ENCODE results near the gene TCF25. TPM values are rescaled to one million over a fixed set of nuclear protein-coding genes. Genes with fewer than 3 reads are reported as not detected.
A peak's percentile ranks its signal among the peaks of the same experiment; 100 is the strongest.
"Not testable (repeated sequence)": the region's sequence is repeated elsewhere in the genome, so short reads cannot be mapped to it uniquely, and the experiment has no call there.

The TCF25 gene, protein sequence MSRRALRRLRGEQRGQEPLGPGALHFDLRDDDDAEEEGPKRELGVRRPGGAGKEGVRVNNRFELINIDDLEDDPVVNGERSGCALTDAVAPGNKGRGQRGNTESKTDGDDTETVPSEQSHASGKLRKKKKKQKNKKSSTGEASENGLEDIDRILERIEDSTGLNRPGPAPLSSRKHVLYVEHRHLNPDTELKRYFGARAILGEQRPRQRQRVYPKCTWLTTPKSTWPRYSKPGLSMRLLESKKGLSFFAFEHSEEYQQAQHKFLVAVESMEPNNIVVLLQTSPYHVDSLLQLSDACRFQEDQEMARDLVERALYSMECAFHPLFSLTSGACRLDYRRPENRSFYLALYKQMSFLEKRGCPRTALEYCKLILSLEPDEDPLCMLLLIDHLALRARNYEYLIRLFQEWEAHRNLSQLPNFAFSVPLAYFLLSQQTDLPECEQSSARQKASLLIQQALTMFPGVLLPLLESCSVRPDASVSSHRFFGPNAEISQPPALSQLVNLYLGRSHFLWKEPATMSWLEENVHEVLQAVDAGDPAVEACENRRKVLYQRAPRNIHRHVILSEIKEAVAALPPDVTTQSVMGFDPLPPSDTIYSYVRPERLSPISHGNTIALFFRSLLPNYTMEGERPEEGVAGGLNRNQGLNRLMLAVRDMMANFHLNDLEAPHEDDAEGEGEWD
- total RNA-seq (100 to 1,000 TPM in 5 of 9 donors, 10 to 100 TPM in 4; 75.8 to 115 (median 101) TPM), polyA plus RNA-seq (10 to 100 TPM; 52.5 to 96.4 TPM)
- long read RNA-seq, donor 1, transcript TCF25-201 (18 exons, 2,233 nt) = major isoform, 44 of 114 reads
- long read RNA-seq, donor 1, partial matches to known transcripts = 48 of 114 reads
- long read RNA-seq, donor 1, other reads (novel, unspliced or antisense) = 19 of 114 reads
- long read RNA-seq, donor 2, transcript TCF25-202 (19 exons, 2,377 nt) = minor isoform, 13 of 446 reads
- long read RNA-seq, donor 2, transcript TCF25-201 (18 exons, 2,233 nt) = major isoform, 270 of 446 reads
- long read RNA-seq, donor 2, partial matches to known transcripts = 49 of 446 reads
- long read RNA-seq, donor 2, other reads (novel, unspliced or antisense) = 114 of 446 reads
- long read RNA-seq, donor 3, transcript TCF25-201 (18 exons, 2,233 nt) = major isoform, 74 of 144 reads
- long read RNA-seq, donor 3, partial matches to known transcripts = 50 of 144 reads
- long read RNA-seq, donor 3, other reads (novel, unspliced or antisense) = 20 of 144 reads

DNA sequence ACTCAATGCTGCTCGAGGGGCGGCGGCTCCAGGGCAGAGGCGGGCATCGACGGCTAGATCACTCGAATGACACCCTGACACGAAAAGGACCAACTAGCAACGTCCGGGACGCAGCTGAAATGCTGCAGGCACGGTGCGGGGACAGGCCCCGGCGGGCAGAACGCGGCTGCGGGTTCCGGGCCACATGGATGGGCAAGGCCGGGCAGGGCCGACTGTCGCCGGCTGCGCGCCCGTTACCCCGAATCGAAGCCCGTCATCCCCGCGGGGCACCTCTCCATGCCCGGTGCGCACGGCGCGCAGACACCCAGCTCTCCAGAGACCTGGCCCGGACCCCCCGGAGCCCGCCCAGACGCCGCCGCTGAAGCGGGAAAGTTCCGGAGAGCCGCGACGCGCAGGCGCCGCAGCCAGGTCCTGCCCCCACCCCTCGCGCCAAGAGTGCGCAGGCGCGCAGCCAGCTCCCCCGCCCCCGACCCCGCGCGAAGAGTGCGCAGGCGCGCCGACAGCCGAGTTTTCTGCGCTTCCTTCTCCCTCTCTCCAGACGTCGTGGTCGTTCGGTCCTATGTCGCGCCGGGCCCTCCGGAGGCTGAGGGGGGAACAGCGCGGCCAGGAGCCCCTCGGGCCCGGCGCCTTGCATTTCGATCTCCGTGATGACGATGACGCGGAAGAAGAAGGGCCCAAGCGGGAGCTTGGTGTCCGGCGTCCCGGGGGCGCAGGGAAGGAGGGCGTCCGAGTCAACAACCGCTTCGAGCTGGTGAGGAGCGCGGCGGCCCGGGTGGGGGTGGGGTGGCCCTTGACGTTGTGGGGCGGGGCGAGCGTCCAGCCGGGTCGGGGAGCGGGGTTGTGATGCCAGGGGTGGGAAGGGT is at the start of gene TCF25:
TCF25 (plus strand) TSS at position 484 of the 863 bp plus-strand sequence; CDS start at position 560, 76 bp downstream.
- Histone ChIP-seq H3K9me3 (peaks cover 0 to under 1% (median 0%) of the 10 kb centered on the region in 12 donors), H3K27ac (peak within 1 kb of the TSS; percentile 91 to 100 (median 99)), H3K4me1 (peaks cover 0 to 24% (median 16%) of the 10 kb centered on the region in 12 donors), H3K36me3 (peaks cover 0 to 32% (median 25%) of the 10 kb centered on the region in 9 donors), H3K4me3 (peak within 1 kb of the TSS; percentile 61 to 98 (median 84)), H3K27me3 (no peaks in the 10 kb centered on the region)
- TF ChIP-seq, protein P1, sequence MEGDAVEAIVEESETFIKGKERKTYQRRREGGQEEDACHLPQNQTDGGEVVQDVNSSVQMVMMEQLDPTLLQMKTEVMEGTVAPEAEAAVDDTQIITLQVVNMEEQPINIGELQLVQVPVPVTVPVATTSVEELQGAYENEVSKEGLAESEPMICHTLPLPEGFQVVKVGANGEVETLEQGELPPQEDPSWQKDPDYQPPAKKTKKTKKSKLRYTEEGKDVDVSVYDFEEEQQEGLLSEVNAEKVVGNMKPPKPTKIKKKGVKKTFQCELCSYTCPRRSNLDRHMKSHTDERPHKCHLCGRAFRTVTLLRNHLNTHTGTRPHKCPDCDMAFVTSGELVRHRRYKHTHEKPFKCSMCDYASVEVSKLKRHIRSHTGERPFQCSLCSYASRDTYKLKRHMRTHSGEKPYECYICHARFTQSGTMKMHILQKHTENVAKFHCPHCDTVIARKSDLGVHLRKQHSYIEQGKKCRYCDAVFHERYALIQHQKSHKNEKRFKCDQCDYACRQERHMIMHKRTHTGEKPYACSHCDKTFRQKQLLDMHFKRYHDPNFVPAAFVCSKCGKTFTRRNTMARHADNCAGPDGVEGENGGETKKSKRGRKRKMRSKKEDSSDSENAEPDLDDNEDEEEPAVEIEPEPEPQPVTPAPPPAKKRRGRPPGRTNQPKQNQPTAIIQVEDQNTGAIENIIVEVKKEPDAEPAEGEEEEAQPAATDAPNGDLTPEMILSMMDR (IDR thresholded peaks at IDR 0.05) = no peak
- peak in 1 of 2 donors; percentile 87 for TF ChIP-seq POLR2A (IDR thresholded peaks at IDR 0.05)
- DNase-seq = peak; percentile 86 to 93 (median 86)
- intact Hi-C loops (cut with DNase I) = loop anchor here in 4 of 10 donors (5.0 to 10.0 kb wide), 4 partner anchors 44 to 171 kb away; partner anchors contain the start of genes MC1R (in 2 of the 4), SPATA2L (in 1 of the 4) and TUBB3 (in 1 of the 4)
- 1% methylated on average over 58 to 104 of the region's 104 CpGs for WGBS, 4 donors
- peak; percentile 33 to 74 (median 70) for ATAC-seq

GRCh38 chr16:89823824-89824148 is 49.6 kb upstream of the TCF25 start:
- H3K4me3 ChIP-seq; ATAC-seq; intact Hi-C loops (cut with DNase I); H3K9me3 ChIP-seq; H3K27ac ChIP-seq; DNase-seq; H3K27me3 ChIP-seq; H3K36me3 ChIP-seq: not testable (repeated sequence)
- peaks cover 0 to 19% (median 9%) of the 10 kb centered on the region in 12 donors for H3K4me1 ChIP-seq
- WGBS, 4 donors = 80 to 90% (median 86%) methylated on average over 5 of the region's 5 CpGs

DNA sequence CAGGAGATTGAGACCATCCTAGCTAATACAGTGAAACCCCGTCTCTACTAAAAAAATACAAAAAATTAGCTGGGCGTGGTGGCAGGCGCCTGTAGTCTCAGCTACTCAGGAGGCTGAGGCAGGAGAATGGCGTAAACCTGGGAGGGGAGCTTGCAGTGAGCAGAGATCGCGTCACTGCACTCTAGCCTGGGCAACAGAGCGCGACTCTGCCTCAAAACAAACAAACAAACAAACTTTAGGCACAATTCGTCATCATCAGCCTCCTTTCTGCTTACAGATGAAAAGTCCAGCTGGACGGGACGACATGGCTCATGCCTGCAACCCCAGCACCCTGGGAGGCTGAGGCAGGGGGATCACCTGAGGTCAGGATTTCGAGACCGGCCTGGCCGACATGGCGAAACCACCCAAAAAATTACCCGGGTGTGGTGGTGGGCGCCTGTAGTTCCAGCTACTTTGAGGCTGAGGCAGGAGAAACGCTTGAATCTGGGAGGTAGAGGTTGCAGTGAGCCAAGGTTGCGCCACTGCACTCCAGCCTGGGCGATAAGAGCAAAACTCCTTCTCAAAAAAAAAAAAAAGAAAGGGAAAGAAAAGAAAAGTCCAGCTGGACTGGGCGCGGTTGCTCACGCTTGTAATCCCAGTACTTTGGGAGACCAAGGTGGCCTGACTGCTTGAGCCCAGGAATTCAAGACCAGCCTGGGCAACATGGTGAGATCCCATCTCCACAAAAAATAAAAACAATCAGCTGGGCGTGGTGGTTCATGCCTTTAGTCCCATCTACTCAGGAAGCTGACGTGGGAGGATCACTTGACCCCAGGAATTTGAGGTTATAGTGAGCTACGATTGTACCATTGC is 46.6 kb upstream of the TCF25 start:
- Histone ChIP-seq H3K27me3 (peaks cover 0 to 12% (median 0%) of the 10 kb centered on the region in 9 donors), H3K4me3 (no peak overlapping the region), H3K9me3 (no peaks in the 10 kb centered on the region), H3K4me1 (peaks cover 0 to 18% (median 11%) of the 10 kb centered on the region in 12 donors), H3K27ac (peak overlapping the region in 5 of 12 donors; percentile 82 to 97 (median 88)), H3K36me3 (no peaks in the 10 kb centered on the region)
- peak in 1 of 5 donors; percentile 4 for DNase-seq
- TF ChIP-seq, protein P1 (IDR thresholded peaks at IDR 0.05) = no peak
- TF ChIP-seq POLR2A (IDR thresholded peaks at IDR 0.05) = no peak
- intact Hi-C loops (cut with DNase I) = no loop called here
- 85 to 92% (median 88%) methylated on average over 26 of the region's 26 CpGs for WGBS, 4 donors
- ATAC-seq = no peak
